G401 (cell line): ENCODE data around the gene CAPS. TPM values are rescaled to one million over a fixed set of nuclear protein-coding genes. Genes with fewer than 3 reads are reported as not detected.

Source experiments
- DNase-seq: peaks from one replicate; pipeline ENCODE4 v3.0.0-alpha.2; 2015; ENCODE audit warnings: low spot score
- in situ Hi-C: cut with HindIII; loops from 2 replicates; pipeline ENCODE4 v1.10.0; 2016; ENCODE audit warnings: low sequenced_read_pairs, mixed read lengths
- total RNA-seq: library from RNA; depleted of rRNA; stranded (reverse); fragments of >200 nt; shearing (Covaris generic); gene quantifications from 2 replicates; pipeline ENCODE4 v1.2.3, GENCODE V29; 2014

CAPS gene
- total RNA-seq, 1 experiment from 2014 or later: 0.31 TPM

DNA sequence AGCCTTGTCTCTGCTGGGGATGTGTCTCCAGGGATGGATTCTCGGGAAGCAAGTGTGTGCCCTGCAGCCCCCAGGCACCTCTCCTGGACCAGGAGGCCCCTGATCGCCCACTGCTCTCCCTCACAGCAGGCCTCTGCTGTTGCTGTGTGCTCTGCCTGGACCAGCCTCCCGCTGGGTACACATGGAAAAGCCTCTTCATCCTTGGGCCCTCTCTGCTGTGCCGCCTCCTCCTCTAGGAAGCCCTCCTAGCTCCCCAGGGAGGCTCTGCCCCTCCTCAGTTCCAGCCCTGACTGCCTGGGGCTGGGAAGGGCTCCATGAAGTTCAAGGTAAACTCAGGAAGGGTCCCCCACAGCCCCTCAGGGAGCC lies 22.5 kb upstream of the CAPS start:
- no peak for DNase-seq
- in situ Hi-C loops: no loop called here

DNA sequence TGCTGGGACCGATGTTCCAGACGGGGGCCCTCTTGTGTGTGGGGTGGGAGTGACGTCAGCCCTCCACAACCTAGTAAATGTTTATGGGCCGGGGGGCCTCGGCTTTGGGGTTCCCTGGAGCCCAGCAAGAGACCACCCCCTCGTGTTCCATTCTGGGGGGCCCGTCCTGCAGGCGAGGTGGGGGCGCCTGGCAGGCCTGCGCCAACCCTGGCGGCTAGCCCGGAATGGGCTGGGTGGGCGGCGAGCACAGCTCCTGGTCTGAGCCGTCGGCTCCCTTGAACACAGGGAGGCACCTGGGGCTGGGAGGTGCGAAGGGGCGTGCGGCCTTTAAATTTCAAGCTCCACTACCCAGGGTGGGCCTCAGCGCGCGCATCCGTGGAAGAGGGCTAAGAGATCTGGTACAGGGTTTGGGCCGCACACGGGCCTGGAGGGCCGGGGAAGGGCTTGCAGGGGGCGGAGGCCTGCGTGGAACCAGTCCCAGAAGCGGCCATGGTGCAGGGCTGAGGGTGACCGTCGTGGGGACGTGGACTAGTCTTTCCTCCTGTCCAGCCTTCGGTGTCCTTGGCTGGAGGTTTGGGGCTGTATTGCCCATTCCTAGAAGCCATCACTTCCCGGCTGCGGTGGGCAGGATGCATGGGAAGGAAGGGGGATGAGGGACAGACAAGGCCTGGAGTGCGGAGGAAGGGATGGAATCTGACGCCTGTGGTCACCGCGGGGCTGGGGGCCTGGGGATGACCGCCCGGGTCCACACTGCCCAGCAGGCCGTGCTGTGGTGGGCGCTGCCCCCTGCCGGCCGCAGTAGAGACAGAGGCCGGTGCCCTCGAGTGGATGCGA lies 21.9 kb upstream of the CAPS start:
- DNase-seq: no peak
- in situ Hi-C loops: no loop called here

DNA sequence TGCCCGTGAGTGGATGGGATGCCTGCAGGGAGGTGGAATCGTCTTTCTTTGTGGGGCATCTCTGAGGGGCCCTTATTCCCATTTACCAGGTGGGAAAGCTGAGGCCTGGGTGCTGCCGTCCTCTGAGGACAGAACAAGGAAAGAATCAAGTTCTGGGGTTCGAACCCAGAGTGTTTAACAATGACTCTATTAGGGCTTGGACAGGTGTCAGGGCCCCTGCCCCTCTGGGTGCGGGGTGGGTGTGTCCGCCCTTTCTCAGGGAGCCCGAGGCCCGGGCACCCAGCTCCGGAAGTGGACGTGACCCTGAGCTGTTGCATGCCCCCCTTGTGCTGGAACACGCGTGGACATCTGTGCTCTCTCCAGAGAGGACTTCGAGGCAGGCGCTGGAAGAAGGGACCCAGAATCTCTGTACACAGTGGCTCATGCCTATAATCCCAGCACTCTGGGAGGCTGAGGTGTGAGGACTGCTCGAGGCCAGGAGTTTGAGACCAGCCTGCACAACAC lies 21.2 kb upstream of the CAPS start:
- no peak for DNase-seq
- in situ Hi-C loops: no loop called here

DNA sequence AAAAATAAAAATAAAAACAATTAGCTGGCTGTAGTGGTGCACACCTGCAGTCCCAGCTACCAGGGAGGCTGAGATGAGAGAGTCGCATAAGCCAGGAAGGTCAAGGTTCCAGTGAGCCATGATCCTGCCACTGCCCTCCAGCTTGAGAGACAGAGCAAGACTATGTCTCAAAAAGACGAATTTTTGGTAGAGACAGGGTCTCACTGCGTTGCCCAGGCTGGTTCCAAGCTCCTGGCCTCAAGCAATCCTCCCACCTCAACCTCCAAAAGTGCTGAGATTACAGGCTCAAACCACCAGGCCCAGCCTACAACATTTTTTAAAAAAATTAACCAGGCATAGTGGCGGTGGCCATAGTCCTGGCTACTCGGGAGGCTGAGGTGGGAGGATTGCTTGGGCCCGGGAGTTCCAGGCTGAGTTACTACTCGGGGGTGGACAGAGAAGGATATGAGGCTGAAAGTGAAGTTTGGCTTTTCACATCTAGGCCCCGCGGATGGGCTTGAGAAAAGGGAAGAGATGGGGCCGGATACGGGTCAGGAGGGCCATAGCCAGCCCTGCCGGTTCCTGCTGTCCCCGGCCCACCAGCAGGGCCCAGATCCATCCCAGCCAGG lies 20.7 kb upstream of the CAPS start:
- DNase-seq: no peak
- in situ Hi-C loops: no loop called here

DNA sequence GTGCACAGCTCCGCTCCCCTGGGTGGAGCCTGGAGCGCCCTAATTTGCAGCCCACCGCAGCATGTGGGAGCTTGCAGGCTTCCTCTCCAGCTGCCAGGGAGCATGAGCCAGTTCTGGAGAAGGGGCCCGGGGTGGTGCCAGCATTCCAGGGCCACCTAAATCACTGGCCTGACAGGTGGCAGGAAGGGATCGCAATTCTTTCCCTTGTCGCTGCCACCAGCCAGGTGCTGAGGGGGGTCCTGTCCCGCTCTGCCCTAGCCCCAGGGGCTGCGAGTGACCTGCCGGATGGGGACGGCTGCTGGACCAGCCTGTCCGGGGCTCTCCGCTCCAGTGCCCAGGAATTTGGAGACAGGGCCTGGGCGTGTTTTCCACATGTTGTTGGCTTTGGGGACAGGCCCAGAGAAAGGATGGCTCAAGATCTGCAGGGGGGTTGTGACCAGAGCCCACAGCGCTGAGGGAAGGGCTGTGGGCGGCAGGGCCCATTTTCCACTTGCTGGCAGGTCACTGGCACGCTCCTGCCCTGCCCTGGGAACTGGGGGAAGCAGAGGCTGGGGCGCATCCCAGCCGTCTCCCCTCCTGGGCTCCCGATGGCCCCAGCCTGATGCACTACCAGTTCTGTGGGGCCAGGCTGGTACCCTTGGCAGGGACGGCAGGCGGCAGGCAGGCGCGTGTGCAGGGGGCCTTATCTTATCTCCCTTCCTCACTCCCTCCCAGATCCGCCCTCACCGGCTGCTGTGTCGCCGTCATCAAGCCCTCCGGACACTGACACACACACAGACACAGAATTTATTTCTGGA lies 19.9 kb upstream of the CAPS start:
- DNase-seq: no peak
- in situ Hi-C loops: no loop called here

DNA sequence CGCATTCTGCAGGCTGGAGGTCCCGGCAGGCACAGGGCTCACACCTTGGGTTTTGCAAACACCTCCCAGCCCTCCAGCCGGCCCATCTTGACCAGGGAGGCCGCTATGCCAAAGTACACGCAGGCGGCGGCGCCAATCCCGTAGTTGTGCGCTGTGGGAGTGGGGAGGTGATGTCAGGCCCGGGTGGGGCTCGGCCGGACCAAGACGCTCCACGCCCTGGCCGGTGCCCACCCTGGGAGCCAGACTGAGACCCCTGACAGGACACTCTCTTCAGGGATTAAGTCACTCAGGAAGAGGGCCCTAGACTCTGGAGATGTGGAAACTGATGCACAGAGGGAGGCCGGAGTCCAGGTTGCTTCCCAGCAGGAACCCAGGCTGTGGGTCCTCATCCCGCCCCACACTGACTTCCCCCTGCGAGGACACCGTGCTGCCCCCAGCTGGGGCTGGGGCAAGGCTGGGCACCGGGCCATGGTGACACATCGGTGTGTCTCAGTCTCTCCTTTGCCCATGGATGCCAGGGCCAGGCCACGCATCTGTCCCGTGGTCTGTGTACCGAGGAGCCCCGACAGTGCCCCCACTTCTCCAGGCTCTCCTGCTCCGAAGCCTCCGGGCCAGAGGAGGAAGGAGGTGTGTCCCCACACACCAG lies 19.2 kb upstream of the CAPS start:
- DNase-seq: no peak
- in situ Hi-C loops: no loop called here

DNA sequence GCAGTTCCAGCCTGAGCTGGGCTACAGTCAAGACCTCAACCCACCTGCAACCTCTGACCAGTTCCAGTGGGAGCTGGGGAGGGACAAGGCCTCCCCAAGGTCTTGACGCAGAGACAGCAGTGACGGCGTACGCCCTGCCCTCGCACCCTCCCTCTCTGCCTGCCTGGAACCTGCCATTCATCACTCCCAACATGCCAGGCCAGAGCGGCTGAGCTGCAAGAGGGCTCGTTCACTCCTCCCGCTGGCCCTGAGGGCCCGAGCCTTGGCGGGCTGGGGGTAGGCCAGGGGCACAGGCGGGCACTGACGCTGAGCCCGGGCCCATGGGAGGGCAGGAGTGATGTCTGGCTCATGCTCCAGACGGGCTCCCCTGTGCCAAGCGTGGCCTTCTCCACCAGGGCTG lies 18.6 kb upstream of the CAPS start:
- DNase-seq: no peak
- in situ Hi-C loops: no loop called here

DNA sequence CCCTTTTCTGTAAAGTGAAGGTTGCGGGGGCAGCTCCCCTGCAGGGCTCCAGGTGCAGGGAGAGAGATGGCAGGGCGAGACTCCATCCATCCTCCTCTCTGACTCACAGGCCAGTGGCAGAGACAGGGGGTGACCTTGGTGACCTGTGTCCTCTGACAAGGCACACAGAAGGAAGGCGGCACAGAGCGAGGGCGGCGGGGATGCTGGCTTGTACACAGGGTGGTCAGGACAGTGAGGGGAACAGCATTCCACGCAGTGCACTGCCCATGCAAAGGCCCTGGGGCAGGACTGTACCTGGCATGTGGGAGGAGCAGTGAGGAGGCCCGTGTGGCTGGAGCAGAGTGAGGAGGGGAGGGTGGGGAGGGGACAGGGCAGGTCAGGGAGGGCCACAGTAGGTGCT lies 18.2 kb upstream of the CAPS start:
- DNase-seq: no peak
- in situ Hi-C loops: no loop called here

DNA sequence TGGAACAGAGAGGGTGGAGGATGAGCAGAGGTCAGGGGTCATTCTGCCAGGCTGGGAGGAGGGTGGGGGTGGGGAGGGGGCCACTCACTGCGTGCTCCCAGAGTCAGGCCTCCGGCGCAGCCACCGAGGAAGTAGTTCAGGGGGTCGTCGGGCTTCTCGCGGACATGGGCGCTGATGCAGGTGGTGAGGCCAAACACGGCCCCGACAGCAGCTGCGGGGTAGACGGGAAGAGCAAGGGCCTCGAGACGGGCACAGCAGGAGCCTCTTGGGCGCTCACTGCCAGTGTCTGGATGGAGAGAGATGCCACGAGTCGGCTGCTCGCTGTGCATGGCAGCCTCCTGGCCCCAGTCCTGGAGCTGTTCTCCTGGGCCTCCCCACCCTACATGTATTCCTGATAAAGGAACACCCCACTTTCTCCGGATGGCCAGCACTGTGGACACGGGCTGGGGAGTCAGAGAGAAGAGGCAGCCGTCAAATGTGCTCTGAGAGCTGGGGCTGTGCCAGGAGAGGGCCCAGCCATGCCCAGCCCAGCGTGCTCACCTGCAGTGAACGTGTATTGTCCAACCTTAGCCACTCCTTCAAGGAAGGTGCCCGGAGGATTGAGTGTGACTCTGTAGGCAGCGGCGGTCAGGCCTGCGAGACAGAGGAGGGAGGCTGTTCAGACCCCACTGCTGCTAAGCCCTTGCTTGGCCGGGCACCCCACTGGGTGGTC lies 17.5 kb upstream of the CAPS start:
- in situ Hi-C loops: no loop called here

DNA sequence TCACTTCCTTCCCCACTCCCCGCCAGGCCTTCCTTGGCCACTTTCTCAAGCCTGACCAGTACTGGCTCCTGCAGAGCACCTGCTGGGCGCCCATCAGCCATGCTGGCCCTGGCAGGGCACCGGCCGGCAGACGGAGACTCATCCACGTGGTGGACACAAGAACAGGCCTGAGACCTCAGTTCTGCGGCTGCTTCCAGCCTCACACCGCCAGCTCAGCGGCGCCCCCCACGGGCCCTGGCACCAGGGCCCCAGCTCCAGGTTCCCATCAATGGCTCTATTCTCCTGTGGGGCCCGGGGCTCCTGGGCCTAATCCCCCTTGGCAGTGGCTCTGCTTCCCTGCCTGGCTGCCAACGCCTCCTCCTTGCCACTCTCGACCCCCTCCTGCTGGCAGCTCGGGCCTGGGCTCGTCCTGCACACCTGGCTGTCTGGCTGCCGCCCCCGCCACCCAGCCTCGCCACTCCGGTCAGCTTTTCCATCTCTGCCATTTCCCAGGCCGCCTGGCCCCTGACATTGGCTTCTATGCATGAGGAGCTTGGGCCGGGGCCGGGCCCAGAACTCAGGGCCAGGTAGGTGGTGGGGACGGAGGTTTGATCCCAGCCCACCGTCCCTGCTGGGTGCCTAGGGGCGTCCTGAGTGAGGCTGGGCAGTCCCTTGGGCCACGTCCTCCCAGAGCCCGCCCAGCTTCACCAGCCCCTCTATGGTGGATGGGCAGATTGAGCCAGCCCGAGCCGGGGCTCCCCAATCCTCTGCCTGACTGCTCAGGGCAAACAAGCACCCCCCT lies 16.7 kb upstream of the CAPS start:
- in situ Hi-C loops: no loop called here
- peak; percentile 67 for DNase-seq

More for the DNA sequence above, 17.5 kb upstream of the CAPS start:
- DNase-seq: no peak

DNA sequence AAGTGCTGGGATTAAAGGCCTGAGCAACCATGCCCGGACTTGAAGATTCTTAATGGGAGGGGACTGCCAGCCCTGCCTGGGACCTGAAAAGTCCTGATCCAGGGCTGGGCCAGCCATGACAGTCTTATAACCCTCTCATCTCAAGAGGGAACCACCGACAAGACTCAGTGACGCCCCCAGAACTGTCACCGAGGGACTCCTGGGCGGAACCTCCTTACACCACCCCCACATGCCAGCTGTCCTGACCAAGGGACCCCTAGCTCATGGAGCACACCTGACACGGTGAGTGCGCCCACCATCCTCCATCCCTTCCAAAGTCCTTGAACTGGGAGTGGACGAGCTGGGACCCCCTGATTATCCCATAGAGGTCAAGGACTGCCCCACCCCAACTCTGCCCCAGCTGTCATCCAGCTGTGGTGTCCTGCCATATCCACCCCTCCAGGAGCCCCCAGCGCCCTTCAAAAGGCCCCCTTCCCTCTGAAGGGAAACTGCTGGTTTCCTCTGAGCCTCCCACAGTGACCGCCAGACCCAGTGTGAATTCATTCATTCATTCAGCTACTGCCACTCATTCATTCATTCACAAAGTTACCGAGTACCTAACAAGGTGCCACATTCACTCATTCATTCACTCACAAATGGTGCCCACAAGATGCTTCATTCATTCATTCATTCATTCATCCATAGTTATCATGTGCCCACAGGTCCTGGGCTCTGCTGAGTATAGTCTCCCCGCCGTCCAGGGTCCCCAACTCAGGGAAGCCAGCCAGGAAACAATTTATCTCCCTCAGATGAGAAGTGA lies 14.1 kb upstream of the CAPS start:
- in situ Hi-C loops: no loop called here
- DNase-seq: no peak

DNA sequence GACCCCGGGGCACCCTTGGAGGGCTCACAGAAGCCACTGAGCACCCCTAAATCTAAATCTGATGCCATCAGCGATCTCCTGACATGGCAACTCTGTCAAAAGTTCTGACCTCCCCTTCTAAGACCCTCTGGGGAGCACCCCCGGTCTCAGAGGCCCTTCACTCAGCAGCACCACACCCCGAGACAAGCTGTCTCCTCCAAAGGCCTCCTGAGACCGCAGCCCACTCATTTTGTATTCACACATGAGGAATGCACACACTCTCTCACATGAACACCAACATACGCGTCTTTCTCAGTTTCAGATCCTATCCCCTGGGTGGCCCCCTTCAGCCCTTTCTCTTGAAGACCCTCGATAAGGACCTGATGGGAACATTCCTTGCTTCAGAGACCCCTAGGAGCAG lies 13.1 kb upstream of the CAPS start:
- in situ Hi-C loops: no loop called here

DNA sequence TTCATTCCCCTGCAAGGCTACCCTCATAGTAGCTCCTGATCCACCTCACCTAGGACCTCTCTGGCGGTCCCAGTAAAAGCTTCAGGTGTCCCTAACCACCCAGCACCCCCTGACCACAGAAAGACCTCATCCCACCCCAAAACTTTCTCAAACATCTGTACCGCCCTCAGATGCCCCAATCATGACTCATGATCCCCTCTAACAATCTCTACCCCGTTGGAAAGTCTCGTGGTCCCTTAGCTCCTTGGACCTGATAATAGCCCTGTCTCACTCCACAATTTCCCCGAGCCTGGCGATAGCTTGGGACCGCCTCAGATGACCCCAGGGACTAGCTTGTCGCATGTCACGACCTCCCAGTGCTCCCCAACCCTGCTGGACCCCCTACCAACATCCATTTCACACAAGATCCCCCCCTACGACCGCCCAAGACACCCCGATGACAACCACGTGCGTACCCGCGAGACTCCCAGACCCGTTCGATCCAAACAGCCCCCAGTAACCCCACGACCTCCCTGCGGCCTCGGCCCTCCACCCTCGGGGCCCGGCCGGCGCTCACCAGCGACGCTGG lies 10.9 kb upstream of the CAPS start:
- in situ Hi-C loops: no loop called here
- DNase-seq: no peak

More for the DNA sequence above, 13.1 kb upstream of the CAPS start:
- DNase-seq: no peak

DNA sequence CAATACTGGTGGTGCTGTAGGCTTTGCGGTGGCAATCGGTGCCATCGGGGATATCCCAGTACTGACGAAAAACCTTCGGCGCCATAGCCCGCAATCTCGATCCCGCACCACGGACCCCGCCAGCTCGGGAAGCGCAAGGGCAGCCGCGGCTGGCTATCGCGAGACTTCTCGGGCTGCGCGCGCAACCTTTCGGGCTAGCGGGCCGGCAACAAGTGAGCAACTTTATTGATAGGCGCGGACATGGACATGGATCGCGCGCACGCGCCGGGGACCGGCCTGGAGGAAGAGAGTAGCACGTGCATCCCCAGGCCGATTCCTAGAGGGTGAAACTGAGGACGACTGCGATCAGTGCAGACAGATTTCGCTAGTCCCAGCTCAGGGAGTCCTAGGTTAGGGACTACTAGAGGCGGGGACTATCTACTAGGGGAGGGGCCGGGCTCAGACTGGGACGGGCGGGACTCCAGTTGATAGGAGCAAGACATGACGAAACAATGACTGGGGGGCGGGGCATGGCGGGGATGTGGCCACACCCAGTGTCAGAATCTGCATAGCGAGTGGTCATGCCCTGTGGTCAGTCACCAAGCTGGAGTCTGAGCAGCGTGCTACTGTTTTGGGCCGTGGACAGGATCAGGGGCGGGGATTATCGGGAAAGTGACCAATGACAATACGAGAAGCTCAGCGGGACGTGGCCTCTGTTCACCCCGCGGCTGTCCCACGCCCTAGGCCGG lies 10.3 kb upstream of the CAPS start, which contains the start of gene NDUFA11:
TSS of gene NDUFA11 (minus strand) at position 167 of the 728 bp plus-strand sequence. CDS start at position 85, 82 bp downstream.
- DNase-seq: peak; percentile 90
- in situ Hi-C loops: no loop called here

DNA sequence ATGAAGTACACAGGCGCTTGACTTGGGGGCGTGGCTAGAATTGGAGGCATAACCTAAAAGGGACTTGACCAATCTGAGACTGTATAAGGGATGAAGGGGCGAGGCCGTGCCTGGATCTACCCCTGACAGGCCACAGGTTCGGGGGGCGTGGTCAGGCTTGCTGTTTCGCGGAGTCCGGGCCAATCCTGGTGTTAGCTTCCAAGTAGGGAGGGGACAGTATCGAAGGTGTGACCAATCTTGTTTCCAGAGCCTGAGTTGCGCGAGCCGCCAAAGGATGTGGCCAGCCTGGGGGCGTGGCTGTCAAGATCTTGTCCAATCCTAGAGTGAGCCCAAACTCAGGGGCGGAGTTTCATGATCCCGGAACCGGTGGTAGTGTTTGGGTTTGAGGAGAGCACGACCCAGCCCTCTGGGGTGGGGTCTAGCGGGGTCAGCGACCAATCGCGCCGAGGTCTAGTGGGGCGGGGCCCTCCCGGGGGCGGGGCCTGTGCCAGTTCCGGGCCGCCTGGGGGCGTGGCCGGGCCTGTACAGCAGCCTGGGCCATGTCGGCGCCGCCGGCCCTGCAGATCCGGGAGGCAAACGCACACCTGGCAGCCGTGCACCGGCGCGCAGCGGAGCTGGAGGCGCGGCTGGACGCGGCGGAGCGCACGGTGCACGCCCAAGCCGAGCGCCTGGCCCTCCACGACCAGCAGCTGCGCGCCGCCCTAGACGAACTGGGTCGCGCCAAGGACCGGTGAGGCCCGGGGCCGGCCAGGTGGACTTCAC lies 9.5 kb upstream of the CAPS start, which contains the start of gene VMAC:
TSS of gene VMAC (plus strand) at position 521 of the 762 bp plus-strand sequence. CDS start at position 540, 19 bp downstream.
- DNase-seq: peak; percentile 100
- in situ Hi-C loops: no loop called here
